GM18519 (cell line): Measurements from ENCODE around the gene HOXD1.

Source experiments
- ATAC-seq: cut with Tn5 transposase; IDR thresholded peaks from one replicate; pipeline ENCODE4 v1.9.1; 2021; ENCODE audit warnings: mild to moderate bottlenecking, moderate library complexity; ENCODE audit not compliant: unreplicated experiment, low FRiP score

HOXD1 gene

GRCh38 chr2:176164611-176165369 lies 23.7 kb upstream of the HOXD1 start:
- ATAC-seq: no peak

GRCh38 chr2:176165370-176166050 lies 23.0 kb upstream of the HOXD1 start:
- no peak for ATAC-seq

GRCh38 chr2:176166272-176166671 lies 22.2 kb upstream of the HOXD1 start:
- ATAC-seq: no peak

GRCh38 chr2:176167398-176167797 lies 21.1 kb upstream of the HOXD1 start:
- no peak for ATAC-seq

- ATAC-seq: no peak
Measured at GRCh38 chr2:176169181-176169580, 19.3 kb upstream of the HOXD1 start.

- ATAC-seq: no peak
Measured at GRCh38 chr2:176169711-176170110, 18.8 kb upstream of the HOXD1 start.

GRCh38 chr2:176170602-176171305 lies 17.7 kb upstream of the HOXD1 start:
- no peak for ATAC-seq

- ATAC-seq: no peak
Measured at GRCh38 chr2:176171351-176172006, 17.0 kb upstream of the HOXD1 start.

- no peak for ATAC-seq
Measured at GRCh38 chr2:176172007-176172894, 16.2 kb upstream of the HOXD1 start.

GRCh38 chr2:176172895-176173566 lies 15.4 kb upstream of the HOXD1 start:
- ATAC-seq: no peak

GRCh38 chr2:176173567-176174381 lies 14.7 kb upstream of the HOXD1 start:
- ATAC-seq: no peak

- ATAC-seq: no peak
Measured at GRCh38 chr2:176174382-176174823, 14.1 kb upstream of the HOXD1 start.

GRCh38 chr2:176174824-176175708 lies 13.4 kb upstream of the HOXD1 start:
- ATAC-seq: no peak

GRCh38 chr2:176175709-176176607 lies 12.5 kb upstream of the HOXD1 start:
- ATAC-seq: no peak

GRCh38 chr2:176177580-176178037 lies 10.9 kb upstream of the HOXD1 start:
- ATAC-seq: no peak

- ATAC-seq: no peak
Measured at GRCh38 chr2:176178038-176178756, 10.3 kb upstream of the HOXD1 start.
